Lower lobe of right lung (tissue), 2 donors: ENCODE results near the gene ZMIZ2. TPM values are rescaled to one million over a fixed set of nuclear protein-coding genes. Genes with fewer than 3 reads are reported as not detected.

Source experiments
- ATAC-seq, 2 donors: fragments of 200-7000 bp; cut with Tn5 transposase; one replicate each; pipeline ENCODE4 v1.9.1; 2020 to 2022; ENCODE audit warnings: mild to moderate bottlenecking in 2 of 2, moderate library complexity in 2 of 2
- DNase-seq: peaks from one replicate; pipeline ENCODE4 v3.0.0-alpha.2; 2020
- H3K27ac ChIP-seq: fragments of 200-600 bp; one replicate; pipeline ENCODE4 v1.8.0; 2022
- H3K27me3 ChIP-seq: fragments of 200-600 bp; one replicate; pipeline ENCODE4 v1.8.0; 2022; ENCODE audit warnings: low read depth
- H3K36me3 ChIP-seq: fragments of 200-600 bp; one replicate; pipeline ENCODE4 v1.8.0; 2022; ENCODE audit warnings: mild to moderate bottlenecking
- H3K4me1 ChIP-seq: fragments of 200-600 bp; one replicate; pipeline ENCODE4 v1.8.0; 2022
- H3K4me3 ChIP-seq: fragments of 200-600 bp; one replicate; pipeline ENCODE4 v1.8.0; 2022; ENCODE audit warnings: mild to moderate bottlenecking
- H3K9me3 ChIP-seq: fragments of 200-600 bp; one replicate; pipeline ENCODE4 v1.8.0; 2022
- intact Hi-C: fragments of 100-400 bp; cut with DNase I; formaldehyde crosslinking; loops from one replicate; pipeline ENCODE4 v1.11.0; 2022
- total RNA-seq: library from RNA; stranded (reverse); fragmentation: NEBNext Ultra II Directional; extraction: Animal tissue kit (Norgen Biotek cat#: 25700); gene quantifications from one replicate; pipeline ENCODE4 v1.2.1, GENCODE V29; 2021
- TF ChIP-seq, protein P1 (sequence below): fragments of 200-600 bp; IDR thresholded peaks from one replicate; pipeline ENCODE4 v1.8.0; 2022; ENCODE audit warnings: antibody characterized with exemption, mild to moderate bottlenecking
- donor health status: DM: no; HTN: yes; CAD: no; lungs with severe emphysema.

The ZMIZ2 gene
- total RNA-seq, 1 donor from 2014 or later = 97.9 TPM

DNA sequence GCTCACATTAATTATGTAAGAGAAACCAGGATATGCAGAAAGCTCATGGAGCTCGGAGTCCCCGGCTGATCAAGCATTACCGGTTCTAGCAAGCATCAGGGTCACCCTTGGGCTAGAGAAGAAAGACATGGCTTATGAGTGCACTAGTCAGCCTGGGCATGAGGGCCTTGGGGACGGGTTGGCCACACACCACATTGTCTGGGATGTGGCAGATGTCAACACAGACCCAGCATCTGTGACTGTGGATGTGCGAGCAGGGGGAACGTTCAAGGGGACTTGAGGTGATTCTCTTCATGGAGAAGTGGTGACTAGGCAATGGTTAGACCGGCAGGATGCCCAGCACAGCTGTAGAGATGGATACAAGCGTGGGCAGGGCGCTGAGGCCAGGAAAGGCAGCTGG, 13.7 kb downstream of the ZMIZ2 start:
- no peaks in the 10 kb centered on the region for H3K27me3 ChIP-seq
- peaks cover 100% of the 10 kb centered on the region for H3K36me3 ChIP-seq
- H3K27ac ChIP-seq = no peak overlapping the region
- intact Hi-C loops = no loop called here
- ATAC-seq (no peak), DNase-seq (no peak)
- TF ChIP-seq, protein P1, sequence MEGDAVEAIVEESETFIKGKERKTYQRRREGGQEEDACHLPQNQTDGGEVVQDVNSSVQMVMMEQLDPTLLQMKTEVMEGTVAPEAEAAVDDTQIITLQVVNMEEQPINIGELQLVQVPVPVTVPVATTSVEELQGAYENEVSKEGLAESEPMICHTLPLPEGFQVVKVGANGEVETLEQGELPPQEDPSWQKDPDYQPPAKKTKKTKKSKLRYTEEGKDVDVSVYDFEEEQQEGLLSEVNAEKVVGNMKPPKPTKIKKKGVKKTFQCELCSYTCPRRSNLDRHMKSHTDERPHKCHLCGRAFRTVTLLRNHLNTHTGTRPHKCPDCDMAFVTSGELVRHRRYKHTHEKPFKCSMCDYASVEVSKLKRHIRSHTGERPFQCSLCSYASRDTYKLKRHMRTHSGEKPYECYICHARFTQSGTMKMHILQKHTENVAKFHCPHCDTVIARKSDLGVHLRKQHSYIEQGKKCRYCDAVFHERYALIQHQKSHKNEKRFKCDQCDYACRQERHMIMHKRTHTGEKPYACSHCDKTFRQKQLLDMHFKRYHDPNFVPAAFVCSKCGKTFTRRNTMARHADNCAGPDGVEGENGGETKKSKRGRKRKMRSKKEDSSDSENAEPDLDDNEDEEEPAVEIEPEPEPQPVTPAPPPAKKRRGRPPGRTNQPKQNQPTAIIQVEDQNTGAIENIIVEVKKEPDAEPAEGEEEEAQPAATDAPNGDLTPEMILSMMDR = no peak
- H3K9me3 ChIP-seq = no peaks in the 10 kb centered on the region
- no peak overlapping the region for H3K4me3 ChIP-seq
- H3K4me1 ChIP-seq = peaks cover 4% of the 10 kb centered on the region

DNA sequence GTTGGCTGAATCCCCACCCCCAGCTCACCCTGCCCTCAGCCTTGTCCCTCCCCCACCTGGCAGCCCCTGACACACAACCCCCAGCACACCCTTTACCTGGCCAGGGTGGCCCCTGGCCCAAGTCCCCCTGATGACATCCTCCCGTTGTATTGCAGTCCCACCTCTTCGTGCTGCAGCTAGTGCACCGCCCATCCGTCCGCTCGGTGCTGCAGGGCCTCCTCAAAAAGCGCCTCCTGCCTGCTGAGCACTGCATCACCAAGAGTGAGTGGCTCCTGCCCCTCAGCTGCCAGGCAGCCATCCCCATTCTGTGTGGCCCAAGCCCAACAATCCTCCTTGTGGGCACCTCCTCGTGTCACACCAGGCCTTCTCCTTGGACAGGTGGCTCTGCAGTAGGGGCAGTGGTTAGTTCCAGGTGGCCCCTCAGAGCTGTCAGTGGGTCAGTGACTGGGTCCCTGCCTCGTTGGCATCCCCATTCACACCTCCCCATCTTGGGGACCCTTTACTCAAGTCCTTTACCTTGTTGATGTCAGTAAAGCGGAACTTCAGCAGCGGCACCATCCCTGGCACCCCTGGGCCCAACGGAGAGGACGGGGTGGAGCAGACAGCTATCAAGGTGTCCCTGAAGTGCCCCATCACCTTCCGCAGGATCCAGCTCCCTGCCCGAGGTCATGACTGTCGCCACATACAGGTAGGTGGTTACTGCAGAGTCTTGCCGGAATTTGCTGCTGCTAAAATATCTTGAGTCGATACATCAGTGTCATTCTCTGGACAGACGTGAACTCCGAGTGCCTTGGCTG, 14.3 kb downstream of the ZMIZ2 start:
- no peak for ATAC-seq
- DNase-seq = no peak
- Histone ChIP-seq H3K27ac (no peak overlapping the region), H3K4me1 (peaks cover 4% of the 10 kb centered on the region), H3K36me3 (peaks cover 100% of the 10 kb centered on the region), H3K4me3 (no peak overlapping the region), H3K27me3 (no peaks in the 10 kb centered on the region), H3K9me3 (no peaks in the 10 kb centered on the region)
- TF ChIP-seq, protein P1 = no peak
- intact Hi-C loops = no loop called here

DNA sequence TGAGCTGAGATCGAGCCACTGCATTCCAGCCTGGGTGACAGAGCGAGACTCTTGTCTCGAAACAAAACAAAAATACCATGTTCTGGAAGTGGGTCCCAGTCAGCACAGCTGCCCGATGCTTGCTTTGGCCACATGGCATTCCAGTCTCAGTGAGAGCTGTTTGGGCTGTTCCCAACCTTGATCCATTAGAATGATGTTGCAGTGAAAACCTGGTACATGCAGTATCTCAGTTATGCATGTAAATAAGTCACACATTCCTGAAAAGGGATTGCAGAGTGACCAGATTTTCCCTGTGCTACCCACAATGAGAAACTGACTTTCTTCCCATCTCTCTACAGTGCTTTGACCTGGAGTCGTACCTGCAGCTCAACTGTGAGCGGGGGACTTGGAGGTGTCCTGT, 15.4 kb downstream of the ZMIZ2 start:
- no peak for ATAC-seq
- TF ChIP-seq, protein P1 = no peak
- no peaks in the 10 kb centered on the region for H3K9me3 ChIP-seq
- H3K27ac ChIP-seq = no peak overlapping the region
- H3K36me3 ChIP-seq = peaks cover 90% of the 10 kb centered on the region
- DNase-seq = no peak
- H3K4me1 ChIP-seq = peaks cover 16% of the 10 kb centered on the region
- intact Hi-C loops = no loop called here
- H3K4me3 ChIP-seq = no peak overlapping the region
- H3K27me3 ChIP-seq = no peaks in the 10 kb centered on the region

DNA sequence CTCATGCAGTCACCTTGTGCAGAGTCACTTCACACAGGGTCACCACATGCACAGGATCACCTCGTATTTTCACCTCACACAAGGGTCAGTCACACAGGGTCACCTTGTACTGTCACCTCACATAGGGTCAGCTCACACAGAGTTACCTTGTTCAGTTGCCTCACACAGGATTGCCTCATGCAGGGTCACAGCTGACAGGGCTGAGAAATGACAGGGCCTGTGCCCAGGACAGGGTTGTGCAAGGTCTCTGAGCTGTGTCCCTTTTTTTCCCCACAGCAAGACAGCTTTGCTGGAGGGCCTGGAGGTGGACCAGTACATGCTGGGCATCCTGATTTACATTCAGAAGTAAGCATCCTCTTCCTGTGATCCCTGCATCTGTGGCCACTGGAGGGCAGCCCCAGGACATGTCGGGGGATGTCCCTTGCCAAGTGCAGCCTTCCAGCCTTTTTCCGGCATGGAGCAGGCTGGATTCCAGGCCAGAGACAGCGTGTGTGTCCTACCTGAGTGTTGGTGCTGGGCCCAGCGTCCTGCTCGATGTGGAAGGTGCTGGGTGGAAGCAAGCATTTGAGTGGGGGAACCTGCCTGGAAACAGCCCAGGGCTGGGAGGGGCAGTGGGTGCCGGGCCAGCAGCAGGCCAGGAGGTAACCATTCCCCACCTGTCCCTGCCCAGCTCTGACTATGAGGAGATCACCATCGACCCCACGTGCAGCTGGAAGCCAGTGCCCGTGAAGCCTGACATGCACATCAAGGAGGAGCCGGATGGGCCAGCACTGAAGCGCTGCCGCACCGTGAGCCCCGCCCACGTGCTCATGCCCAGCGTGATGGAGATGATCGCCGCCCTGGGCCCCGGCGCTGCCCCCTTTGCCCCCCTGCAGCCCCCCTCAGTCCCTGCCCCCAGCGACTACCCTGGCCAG, 16.3 kb downstream of the ZMIZ2 start:
- TF ChIP-seq, protein P1 = no peak
- H3K9me3 ChIP-seq = no peaks in the 10 kb centered on the region
- ATAC-seq (no peak), DNase-seq (no peak)
- H3K4me1 ChIP-seq = peaks cover 24% of the 10 kb centered on the region
- H3K27me3 ChIP-seq = no peaks in the 10 kb centered on the region
- intact Hi-C loops = no loop called here
- no peak overlapping the region for H3K4me3 ChIP-seq
- no peak overlapping the region for H3K27ac ChIP-seq
- peaks cover 81% of the 10 kb centered on the region for H3K36me3 ChIP-seq

DNA sequence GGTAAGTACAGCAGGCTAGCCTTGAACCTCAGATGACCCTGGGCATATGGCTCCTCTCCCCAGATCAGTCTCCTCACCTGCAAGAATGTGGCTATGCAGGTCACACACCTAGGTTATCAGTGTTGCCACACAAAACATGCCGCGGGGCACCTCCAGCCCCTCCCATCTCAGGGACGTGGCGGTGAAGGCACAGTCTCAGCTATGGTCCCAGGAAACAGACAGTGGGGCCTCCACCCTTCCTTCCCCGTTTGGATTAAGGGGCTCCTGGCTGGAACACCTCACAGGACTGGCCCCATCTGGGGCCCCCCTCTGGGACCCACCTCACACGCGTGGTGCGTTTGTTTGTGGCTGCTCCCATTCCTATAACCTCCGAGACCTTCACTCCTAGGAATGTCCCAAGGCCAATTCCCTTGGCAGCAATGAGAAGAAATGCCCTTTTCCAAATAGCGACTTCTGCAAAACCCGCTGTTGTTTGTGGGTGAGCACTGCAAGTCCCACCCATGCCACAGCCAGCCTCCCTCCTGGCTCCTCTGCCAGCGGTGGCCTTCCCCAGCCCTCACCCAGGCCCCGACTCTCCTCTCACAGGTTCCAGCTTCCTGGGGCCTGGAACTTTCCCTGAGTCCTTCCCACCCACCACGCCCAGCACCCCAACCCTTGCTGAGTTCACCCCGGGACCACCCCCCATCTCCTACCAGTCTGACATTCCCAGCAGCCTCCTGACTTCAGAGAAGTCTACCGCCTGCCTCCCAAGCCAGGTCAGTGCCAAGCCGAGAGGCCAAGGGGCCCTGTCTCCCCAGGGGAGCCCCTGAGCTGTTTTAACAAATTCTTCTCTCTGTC, 17.1 kb downstream of the ZMIZ2 start:
- ATAC-seq (no peak), DNase-seq (no peak)
- no peak overlapping the region for H3K4me3 ChIP-seq
- H3K4me1 ChIP-seq = peaks cover 33% of the 10 kb centered on the region
- TF ChIP-seq, protein P1 = no peak
- H3K27ac ChIP-seq = no peak overlapping the region
- H3K27me3 ChIP-seq = no peaks in the 10 kb centered on the region
- peaks cover 72% of the 10 kb centered on the region for H3K36me3 ChIP-seq
- H3K9me3 ChIP-seq = no peaks in the 10 kb centered on the region
- intact Hi-C loops = no loop called here
